AG04449 (cell line): ENCODE results near the gene DNAJB6.

ENCODE experiments used
- CTCF ChIA-PET: fragments of 350-600 bp; formaldehyde crosslinking; extraction: SDS; loops from one replicate; lab custom pipeline; 2021; ENCODE audit warnings: antibody characterized with exemption; lab: Yijun Ruan, JAX
- POLR2A ChIA-PET: fragments of 400-600, 350-600 bp; formaldehyde crosslinking; extraction: SDS; loops from one replicate; lab custom pipeline; 2020; ENCODE audit warnings: antibody characterized with exemption, inconsistent platforms; lab: Yijun Ruan, JAX
- DNase-seq: peaks from one replicate; pipeline ENCODE4 v3.0.0-alpha.2; 2010; ENCODE audit warnings: low read depth, low spot score
- H3K4me3 ChIP-seq: 2 replicates; pipeline ENCODE4 v1.5.1; 2011; ENCODE audit warnings: low read depth, mild to moderate bottlenecking, control low read depth, low read length
- CTCF ChIP-seq: IDR thresholded peaks from one replicate; pipeline ENCODE4 v1.5.1; 2011; ENCODE audit warnings: mild to moderate bottlenecking, moderate library complexity, low read length, control low read depth, inconsistent platforms; ENCODE audit not compliant: insufficient read depth; ENCODE audit errors: missing control alignments

The DNAJB6 gene

GRCh38 chr7:157459966-157460365, 123.2 kb downstream of the DNAJB6 start:
- H3K4me3 ChIP-seq = no peak overlapping the region
- ChIA-PET CTCF (no interaction called here), POLR2A (no interaction called here)
- TF ChIP-seq CTCF = no peak
- no peak for DNase-seq

GRCh38 chr7:157460721-157461120, 123.9 kb downstream of the DNAJB6 start:
- DNase-seq = no peak
- no peak for TF ChIP-seq CTCF
- POLR2A ChIA-PET = no interaction called here
- CTCF ChIA-PET = no interaction called here
- H3K4me3 ChIP-seq = no peak overlapping the region

GRCh38 chr7:157461573-157462418, 125.0 kb downstream of the DNAJB6 start:
- TF ChIP-seq CTCF = no peak
- POLR2A ChIA-PET = no interaction called here
- no peak overlapping the region for H3K4me3 ChIP-seq
- CTCF ChIA-PET = no interaction called here
- DNase-seq = no peak

GRCh38 chr7:157462419-157462771, 125.6 kb downstream of the DNAJB6 start:
- ChIA-PET CTCF (no interaction called here), POLR2A (no interaction called here)
- DNase-seq = no peak
- no peak overlapping the region for H3K4me3 ChIP-seq
- TF ChIP-seq CTCF = no peak

GRCh38 chr7:157462840-157463239, 126.0 kb downstream of the DNAJB6 start:
- no peak overlapping the region for H3K4me3 ChIP-seq
- ChIA-PET POLR2A (no interaction called here), CTCF (no interaction called here)
- DNase-seq = no peak
- TF ChIP-seq CTCF = no peak

- DNase-seq = no peak
- ChIA-PET CTCF (no interaction called here), POLR2A (no interaction called here)
- no peak for TF ChIP-seq CTCF
- H3K4me3 ChIP-seq = no peak overlapping the region
Measured at GRCh38 chr7:157463245-157463644, 126.4 kb downstream of the DNAJB6 start.
